Spleen (tissue), 7 donors: ENCODE results near the gene EXT2.

Experiments used
- CTCF ChIP-seq, 11 experiments: fragments of 200-600 bp in 7 of 11; fragments of 450-650 bp in 4 of 11; sonication (generic) in 4 of 11; IDR thresholded peaks in 8 of 11; conservative IDR thresholded peaks in 3 of 11; 1 replicate in 7 of 11; 2 replicates in 4 of 11; pipeline versions ENCODE4 v1.4.0 to v1.8.0; 2016 to 2021; ENCODE audit warnings: antibody characterized with exemption in 11 of 11, inconsistent platforms in 4 of 11, mild to moderate bottlenecking in 1 of 11
- POLR2A ChIP-seq, 3 donors: fragments of 450-650 bp; IDR thresholded peaks; one replicate each; pipeline ENCODE4 v1.5.1; 2017; ENCODE audit warnings: antibody characterized with exemption in 3 of 3, mild to moderate bottlenecking in 1 of 3
- POLR2AphosphoS5 ChIP-seq, 3 donors: sonication (generic); formaldehyde crosslinking; IDR thresholded peaks; one replicate each; pipeline ENCODE4 v1.5.1; 2017; ENCODE audit warnings: antibody characterized with exemption in 3 of 3
- donor health status: DM: no; HTN: no; CAD: no; lungs with moderate emphysema.
- donor health status: DM: no; HTN: no; CAD: no.
- donor health status: DM: no; HTN: no; CAD: no.

GRCh38 chr11:44229098-44229497 lies 133.6 kb downstream of the EXT2 start:
- TF ChIP-seq CTCF (IDR thresholded peaks at IDR 0.05 in 8 of 11, conservative IDR thresholded peaks at IDR 0.05 in 3 of 11) = no peak
- no peak for TF ChIP-seq POLR2A (IDR thresholded peaks at IDR 0.05)
- TF ChIP-seq POLR2AphosphoS5 (IDR thresholded peaks at IDR 0.05) = no peak
